IMR-90 (cell line): ENCODE data around the gene KRT79. TPM values are rescaled to one million over a fixed set of nuclear protein-coding genes. Genes with fewer than 3 reads are reported as not detected.

Experiments used
- ATAC-seq: fragments of 200-7000 bp; cut with Tn5 transposase; 2 replicates; pipeline ENCODE4 v1.9.1; 2020; ENCODE audit warnings: low read depth, mild to moderate bottlenecking, moderate library complexity
- BruUV-seq: library from RNA; stranded (reverse); fragments of 400-500 nt; replicated peaks from 2 replicates; lab custom pipeline; 2021; lab: Mats Ljungman, UMichigan
- CTCF ChIA-PET: fragments of 300-600 bp; formaldehyde crosslinking; extraction: SDS; loops from one replicate; lab custom pipeline; 2021; ENCODE audit warnings: antibody characterized with exemption; lab: Yijun Ruan, JAX
- POLR2A ChIA-PET: fragments of 300-600 bp; sonication (Branson Sonifier 250); formaldehyde crosslinking; loops from one replicate; lab custom pipeline; 2022; ENCODE audit warnings: antibody characterized with exemption; ENCODE audit not compliant: unreplicated experiment; lab: Charles Lee
- DNase-seq: peaks from one replicate; pipeline ENCODE4 v3.0.0; 2013
- H2AFZ ChIP-seq: replicated peaks from 2 replicates; pipeline ENCODE3; 2013; ENCODE audit warnings: low read length, mild to moderate bottlenecking; ENCODE audit not compliant: poor library complexity
- H2AK5ac ChIP-seq: 2 replicates; pipeline ENCODE4 v1.6.1; 2013; ENCODE audit warnings: low read depth, low read length, inconsistent platforms
- H2AK9ac ChIP-seq: replicated peaks from 2 replicates; pipeline ENCODE3; 2013; ENCODE audit warnings: mild to moderate bottlenecking, low read depth, low read length, moderate library complexity; ENCODE audit not compliant: poor library complexity
- H2BK120ac ChIP-seq: 2 replicates; pipeline ENCODE4 v1.6.1; 2013; ENCODE audit warnings: low read depth, low read length, inconsistent platforms
- H2BK15ac ChIP-seq: 3 replicates; pipeline ENCODE4 v1.6.1; 2013; ENCODE audit warnings: low read depth, low read length, inconsistent platforms
- H2BK20ac ChIP-seq: 2 replicates; pipeline ENCODE4 v1.6.1; 2013; ENCODE audit warnings: low read depth, mild to moderate bottlenecking, inconsistent platforms, low read length, moderate library complexity
- H2BK5ac ChIP-seq: 2 replicates; pipeline ENCODE4 v1.6.1; 2013; ENCODE audit warnings: mild to moderate bottlenecking, low read depth, low read length, inconsistent platforms; ENCODE audit not compliant: poor library complexity, severe bottlenecking
- H3K14ac ChIP-seq: replicated peaks from 2 replicates; pipeline ENCODE4 v1.6.1; 2013; ENCODE audit warnings: low read depth, low read length, inconsistent platforms
- H3K18ac ChIP-seq: 2 replicates; pipeline ENCODE4 v1.6.1; 2013; ENCODE audit warnings: low read depth, low read length, control low read depth
- H3K23ac ChIP-seq: 2 replicates; pipeline ENCODE4 v1.6.1; 2013; ENCODE audit warnings: low read depth, low read length, inconsistent platforms
- H3K27ac ChIP-seq: 2 replicates; pipeline ENCODE4 v1.5.1; 2013; ENCODE audit warnings: mild to moderate bottlenecking, control low read depth, low read length; ENCODE audit not compliant: insufficient read depth
- H3K27me3 ChIP-seq: 2 replicates; pipeline ENCODE4 v1.6.1; 2013; ENCODE audit warnings: low read length; ENCODE audit not compliant: control insufficient read depth, insufficient read depth
- H3K36me3 ChIP-seq: 2 replicates; pipeline ENCODE4 v1.6.1; 2013; ENCODE audit warnings: low read length, mixed read lengths; ENCODE audit not compliant: control insufficient read depth, insufficient read depth
- H3K4ac ChIP-seq: 2 replicates; pipeline ENCODE4 v1.6.1; 2013; ENCODE audit warnings: low read depth, low read length, inconsistent platforms
- H3K4me1 ChIP-seq: 2 replicates; pipeline ENCODE4 v1.6.1; 2013; ENCODE audit warnings: low read length, mixed read lengths; ENCODE audit not compliant: control insufficient read depth, insufficient read depth
- H3K4me2 ChIP-seq: 2 replicates; pipeline ENCODE4 v1.6.1; 2013; ENCODE audit warnings: low read depth, mild to moderate bottlenecking, control low read depth, low read length, moderate library complexity
- H3K4me3 ChIP-seq: 2 replicates; pipeline ENCODE4 v1.5.1; 2013; ENCODE audit warnings: low read depth, mild to moderate bottlenecking, control low read depth, low read length, moderate library complexity; ENCODE audit not compliant: insufficient read depth
- H3K56ac ChIP-seq: 2 replicates; pipeline ENCODE4 v1.6.1; 2013; ENCODE audit warnings: low read length, inconsistent platforms; ENCODE audit not compliant: insufficient read depth; ENCODE audit errors: extremely low read depth
- H3K79me1 ChIP-seq, 2 experiments: 2 replicates each; pipeline ENCODE4 v1.6.1; 2013; ENCODE audit warnings: low read length in 2 of 2, inconsistent platforms in 1 of 2, low read depth in 1 of 2
- H3K9ac ChIP-seq: 2 replicates; pipeline ENCODE4 v1.6.1; 2013; ENCODE audit warnings: low read depth, low read length, control low read depth
- H3K9me1 ChIP-seq: 2 replicates; pipeline ENCODE4 v1.6.1; 2013; ENCODE audit warnings: low read length, inconsistent platforms; ENCODE audit not compliant: insufficient read depth
- H3K9me3 ChIP-seq: 2 replicates; pipeline ENCODE4 v1.6.1; 2013; ENCODE audit warnings: low read length; ENCODE audit not compliant: control insufficient read depth, insufficient read depth
- H4K20me1 ChIP-seq: 2 replicates; pipeline ENCODE4 v1.6.1; 2013; ENCODE audit warnings: low read length, inconsistent platforms; ENCODE audit not compliant: insufficient read depth
- H4K5ac ChIP-seq: 2 replicates; pipeline ENCODE4 v1.6.1; 2013; ENCODE audit warnings: mild to moderate bottlenecking, low read depth, low read length, control low read depth
- H4K8ac ChIP-seq, 2 experiments: 2 replicates each; pipeline ENCODE4 v1.6.1; 2013; ENCODE audit warnings: low read depth in 2 of 2, low read length in 2 of 2, control low read depth in 1 of 2, inconsistent platforms in 1 of 2
- H4K91ac ChIP-seq: 2 replicates; pipeline ENCODE4 v1.6.1; 2013; ENCODE audit warnings: low read depth, low read length, inconsistent platforms; ENCODE audit not compliant: insufficient read depth
- BHLHE40 ChIP-seq: fragments of 150-350 bp; IDR thresholded peaks from 2 replicates; pipeline ENCODE4 v1.6.1; 2016; ENCODE audit warnings: mild to moderate bottlenecking, low read depth, low read length
- CEBPB ChIP-seq: IDR thresholded peaks from 2 replicates; pipeline ENCODE4 v1.6.1; 2012; ENCODE audit warnings: low read depth, low read length, improper control_type of control experiment
- FOS ChIP-seq: fragments of 150-350 bp; IDR thresholded peaks from 2 replicates; pipeline ENCODE4 v1.6.1; 2016; ENCODE audit warnings: low read depth, low read length
- MXI1 ChIP-seq: IDR thresholded peaks from 2 replicates; pipeline ENCODE4 v1.6.1; 2012; ENCODE audit warnings: low read depth, mild to moderate bottlenecking, low read length, moderate library complexity, borderline replicate concordance
- NFE2L2 ChIP-seq: fragments of 150-350 bp; IDR thresholded peaks from 2 replicates; pipeline ENCODE4 v1.6.1; 2016; ENCODE audit warnings: low read depth, mild to moderate bottlenecking, low read length
- POLR2A ChIP-seq: IDR thresholded peaks from 2 replicates; pipeline ENCODE4 v1.6.1; 2012; ENCODE audit warnings: mild to moderate bottlenecking, low read depth, low read length
- RCOR1 ChIP-seq: IDR thresholded peaks from 2 replicates; pipeline ENCODE4 v1.6.1; 2012; ENCODE audit warnings: mild to moderate bottlenecking, low read length, improper control_type of control experiment; ENCODE audit not compliant: insufficient replicate concordance
- RFX5 ChIP-seq: IDR thresholded peaks from 2 replicates; pipeline ENCODE4 v1.8.0; 2012; ENCODE audit warnings: low read depth, mild to moderate bottlenecking, low read length, moderate library complexity
- WGBS, 2 experiments: methylation state at CpG; one replicate each; pipeline versions ENCODE4 v1.1.5 to v1.1.7; 2013; ENCODE audit warnings: missing lambda C conversion rate in 2 of 2; ENCODE audit not compliant: insufficient read length in 1 of 2; ENCODE audit errors: extremely low coverage in 2 of 2; 5-methylcytosine and 5-hydroxymethylcytosine counted together
- dilution Hi-C: fragments of 300-500 bp; cut with HindIII; formaldehyde crosslinking; loops from one replicate; pipeline ENCODE4 v1.14.3; 2018; ENCODE audit warnings: low sequenced_read_pairs; ENCODE audit not compliant: unreplicated experiment
- in situ Hi-C: fragments of 300-500 bp; cut with MboI; formaldehyde crosslinking; loops from 3 replicates; pipeline ENCODE4 v1.14.3; 2019; ENCODE audit warnings: low sequenced_read_pairs, inconsistent platforms, mixed read lengths
- intact Hi-C: fragments of 100-400 bp; cut with micrococcal nuclease; formaldehyde crosslinking; loops from 2 replicates; pipeline ENCODE4 v1.10.0; 2022
- polyA plus RNA-seq, 3 experiments: library from polyadenylated mRNA; depleted of rRNA; stranded (reverse); fragments of >200 nt; gene quantifications; 2 replicates each; pipeline ENCODE4 v1.2.3, GENCODE V29; 2012; ENCODE audit warnings: low replicate concordance in 1 of 3
- total RNA-seq: library from RNA; depleted of rRNA; stranded (reverse); fragments of >200 nt; gene quantifications from 2 replicates; pipeline ENCODE4 v1.2.3, GENCODE V29; 2012
- TF ChIP-seq, protein P1 (sequence below): fragments of 150-350 bp; IDR thresholded peaks from 2 replicates; pipeline ENCODE4 v1.6.1; 2016; ENCODE audit warnings: low read depth, mild to moderate bottlenecking, low read length, moderate library complexity, borderline replicate concordance
- TF ChIP-seq, protein P2 (sequence below): fragments of 150-350 bp; IDR thresholded peaks from 2 replicates; pipeline ENCODE4 v1.6.1; 2017; ENCODE audit warnings: mild to moderate bottlenecking, antibody characterized with exemption, low read length, low read depth

Gene KRT79
- total and polyA plus RNA-seq, 2 of the 4 experiments (the other 2 are of a cell fraction), result under 0.01 to 0.24 TPM

DNA sequence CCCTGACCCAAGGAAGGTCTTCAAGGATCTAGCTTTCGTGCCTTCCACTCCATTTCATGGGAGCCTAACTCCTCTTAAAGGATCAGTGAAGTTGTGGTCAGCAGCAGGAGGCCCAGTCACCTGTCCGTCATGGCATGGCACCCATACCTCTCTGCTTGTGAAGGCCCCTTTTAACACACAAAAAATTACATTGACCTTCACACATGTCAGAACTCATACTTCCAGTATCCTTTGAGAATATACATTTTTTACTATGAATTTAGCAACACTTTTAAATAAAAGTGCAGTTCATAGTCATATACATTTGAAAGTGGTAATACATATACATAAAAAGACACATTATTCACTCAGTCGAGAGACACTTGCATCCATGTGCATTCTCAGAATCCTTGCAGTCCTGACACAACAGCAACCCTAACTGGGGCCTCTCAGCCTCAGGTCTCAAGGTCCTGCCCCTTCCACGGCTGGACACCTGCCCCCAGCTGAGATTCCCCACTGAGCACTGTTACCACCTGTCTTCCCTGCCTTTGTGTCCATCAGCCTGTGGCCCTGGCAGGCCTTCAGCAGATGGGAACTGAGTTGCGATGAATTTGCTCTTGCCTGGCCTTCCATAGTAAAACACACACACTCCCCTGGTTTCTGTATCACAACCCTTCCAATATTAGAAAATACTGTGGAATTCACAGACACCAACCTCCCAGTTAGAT is 34.5 kb downstream of the KRT79 start:
- no peak overlapping the region for H3K4me3 ChIP-seq
- no peak overlapping the region for H4K8ac ChIP-seq
- POLR2A ChIA-PET, result no interaction called here
- no peaks in the 10 kb centered on the region for H3K79me1 ChIP-seq
- intact Hi-C loops, result no loop called here
- DNase-seq (no peak), ATAC-seq (no peak)
- no peak overlapping the region for H2AK9ac ChIP-seq
- peaks cover 3% of the 10 kb centered on the region; the same call in 1 of the 2 replicates for H3K9me1 ChIP-seq
- H3K4me1 ChIP-seq, result no peaks in the 10 kb centered on the region
- BruUV-seq, result no TSS peak
- H3K23ac ChIP-seq, result no peak overlapping the region
- H2BK15ac ChIP-seq, result no peak overlapping the region
- H3K18ac ChIP-seq, result no peak overlapping the region
- TF ChIP-seq BHLHE40, result no peak
- no peak for TF ChIP-seq MXI1
- TF ChIP-seq RFX5, result no peak
- no peak for TF ChIP-seq CEBPB
- TF ChIP-seq NFE2L2, result no peak
- no peak for TF ChIP-seq POLR2A
- TF ChIP-seq, protein P1, sequence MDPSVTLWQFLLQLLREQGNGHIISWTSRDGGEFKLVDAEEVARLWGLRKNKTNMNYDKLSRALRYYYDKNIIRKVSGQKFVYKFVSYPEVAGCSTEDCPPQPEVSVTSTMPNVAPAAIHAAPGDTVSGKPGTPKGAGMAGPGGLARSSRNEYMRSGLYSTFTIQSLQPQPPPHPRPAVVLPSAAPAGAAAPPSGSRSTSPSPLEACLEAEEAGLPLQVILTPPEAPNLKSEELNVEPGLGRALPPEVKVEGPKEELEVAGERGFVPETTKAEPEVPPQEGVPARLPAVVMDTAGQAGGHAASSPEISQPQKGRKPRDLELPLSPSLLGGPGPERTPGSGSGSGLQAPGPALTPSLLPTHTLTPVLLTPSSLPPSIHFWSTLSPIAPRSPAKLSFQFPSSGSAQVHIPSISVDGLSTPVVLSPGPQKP, result no peak
- TF ChIP-seq, protein P2, sequence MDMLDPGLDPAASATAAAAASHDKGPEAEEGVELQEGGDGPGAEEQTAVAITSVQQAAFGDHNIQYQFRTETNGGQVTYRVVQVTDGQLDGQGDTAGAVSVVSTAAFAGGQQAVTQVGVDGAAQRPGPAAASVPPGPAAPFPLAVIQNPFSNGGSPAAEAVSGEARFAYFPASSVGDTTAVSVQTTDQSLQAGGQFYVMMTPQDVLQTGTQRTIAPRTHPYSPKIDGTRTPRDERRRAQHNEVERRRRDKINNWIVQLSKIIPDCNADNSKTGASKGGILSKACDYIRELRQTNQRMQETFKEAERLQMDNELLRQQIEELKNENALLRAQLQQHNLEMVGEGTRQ, result no peak
- no peak for TF ChIP-seq FOS
- no peak for TF ChIP-seq RCOR1
- WGBS, 2 experiments, result 0% methylated on average over 1 of the region's 5 CpGs; no CpG with 5 or more reads in 1 of the 2 experiments
- in situ Hi-C loops, result no loop called here
- H3K56ac ChIP-seq, result no peak overlapping the region
- H2BK120ac ChIP-seq, result no peak overlapping the region
- H3K27me3 ChIP-seq, result peaks cover 7% of the 10 kb centered on the region
- H4K20me1 ChIP-seq, result no peaks in the 10 kb centered on the region; the same call in 1 of the 2 replicates
- no peak overlapping the region for H2AK5ac ChIP-seq
- H3K27ac ChIP-seq, result no peak overlapping the region
- no peak overlapping the region for H3K4me2 ChIP-seq
- no peak overlapping the region for H3K9ac ChIP-seq
- H4K91ac ChIP-seq, result no peak overlapping the region
- CTCF ChIA-PET, result no interaction called here
- dilution Hi-C loops, result no loop called here
- H3K14ac ChIP-seq, result no peak overlapping the region
- H2BK5ac ChIP-seq, result no peak overlapping the region
- no peak overlapping the region; the same call in 1 of the 2 replicates for H2BK20ac ChIP-seq
- no peak overlapping the region for H4K5ac ChIP-seq
- no peak overlapping the region for H2AFZ ChIP-seq
- no peaks in the 10 kb centered on the region for H3K36me3 ChIP-seq
- no peaks in the 10 kb centered on the region for H3K9me3 ChIP-seq
- no peak overlapping the region for H3K4ac ChIP-seq
